K562 (cell line): ENCODE data around the gene LAPTM5. TPM values are rescaled to one million over a fixed set of nuclear protein-coding genes. Genes with fewer than 3 reads are reported as not detected.

Experiments
- ATAC-seq: fragments of 200-7000 bp; cut with Tn5 transposase; 3 replicates; pipeline ENCODE4 v1.9.1; 2020; ENCODE audit warnings: moderate library complexity
- BruUV-seq: library from RNA; stranded (reverse); fragments of 400-500 nt; replicated peaks from 2 replicates; lab custom pipeline; 2021; lab: Mats Ljungman, UMichigan
- CTCF ChIA-PET: fragments of 300-600 bp; formaldehyde crosslinking; extraction: SDS; loops from one replicate; lab custom pipeline; 2021; ENCODE audit warnings: low intra/inter-chr PET ratio; lab: Yijun Ruan, JAX
- POLR2A ChIA-PET: fragments of 300-600, 350-650 bp; sonication (Branson Sonifier 250); formaldehyde crosslinking; extraction: SDS; loops from one replicate; lab custom pipeline; 2021; ENCODE audit warnings: antibody characterized with exemption, inconsistent platforms; lab: Yijun Ruan, JAX
- DNase-seq, 4 experiments: peaks; one replicate each; pipeline versions ENCODE4 v3.0.0 to v3.0.0-alpha.2; 2011 to 2018; ENCODE audit warnings: low spot score in 3 of 4, mixed read lengths in 3 of 4; ENCODE audit errors: extremely low read depth in 1 of 4
- FAIRE-seq: peaks from 2 replicates; lab custom pipeline; 2011; peaks lifted over from hg19 to GRCh38; lab: Jason Lieb, UNC
- H2AFZ ChIP-seq: 2 replicates; pipeline ENCODE4 v1.6.0; 2011; ENCODE audit warnings: low read depth, low read length, control low read depth, inconsistent platforms
- H3K27ac ChIP-seq: fragments of 200-600 bp; 3 replicates; pipeline ENCODE4 v1.8.0; 2011; ENCODE audit warnings: low read depth, mild to moderate bottlenecking, control low read depth, inconsistent platforms, low read length, moderate library complexity, mixed read lengths; ENCODE audit errors: extremely low read depth
- H3K27me3 ChIP-seq, 2 experiments: fragments of 300-600 bp in 1 of 2; 2 replicates in 1 of 2; 3 replicates in 1 of 2; pipeline versions ENCODE4 v1.6.0 to v1.8.0; 2011; ENCODE audit warnings: inconsistent platforms in 2 of 2, low read length in 2 of 2, mild to moderate bottlenecking in 1 of 2, mixed read lengths in 1 of 2, moderate library complexity in 1 of 2; ENCODE audit not compliant: control insufficient read depth in 2 of 2, insufficient read depth in 2 of 2
- H3K36me3 ChIP-seq: fragments of 300-600 bp; 3 replicates; pipeline ENCODE4 v1.8.0; 2011; ENCODE audit warnings: mild to moderate bottlenecking, low read length, inconsistent platforms; ENCODE audit not compliant: control insufficient read depth, insufficient read depth
- H3K4me1 ChIP-seq, 2 experiments: fragments of 200-600 bp in 1 of 2; replicated peaks in 1 of 2; 2 replicates in 1 of 2; 3 replicates in 1 of 2; pipeline versions ENCODE4 v1.5.1 to v1.8.0; 2011; ENCODE audit warnings: inconsistent platforms in 2 of 2, low read length in 2 of 2, mild to moderate bottlenecking in 1 of 2, mixed read lengths in 1 of 2, moderate library complexity in 1 of 2; ENCODE audit not compliant: control insufficient read depth in 2 of 2, insufficient read depth in 2 of 2
- H3K4me2 ChIP-seq: 2 replicates; pipeline ENCODE4 v1.6.1; 2011; ENCODE audit warnings: low read length, control low read depth, inconsistent platforms, mixed read lengths; ENCODE audit not compliant: insufficient read depth
- H3K4me3 ChIP-seq: fragments of 200-600 bp; sonication (generic), shearing (Covaris generic); 2 replicates; pipeline ENCODE4 v1.5.1; 2016; ENCODE audit warnings: control low read depth, inconsistent platforms
- H3K79me2 ChIP-seq: fragments of 200-600 bp; 3 replicates; pipeline ENCODE4 v1.8.0; 2011; ENCODE audit warnings: low read length, inconsistent platforms; ENCODE audit not compliant: control insufficient read depth, insufficient read depth
- H3K9ac ChIP-seq, 2 experiments: 2 replicates each; pipeline versions ENCODE4 v1.6.0 to v1.6.1; 2011; ENCODE audit warnings: low read depth in 2 of 2, low read length in 2 of 2, control low read depth in 1 of 2, inconsistent platforms in 1 of 2, mild to moderate bottlenecking in 1 of 2, mixed read lengths in 1 of 2; ENCODE audit not compliant: insufficient read depth in 1 of 2
- H3K9me1 ChIP-seq: one replicate; pipeline ENCODE4 v1.6.0; 2011; ENCODE audit warnings: inconsistent platforms, mild to moderate bottlenecking, low read length, moderate library complexity; ENCODE audit not compliant: control insufficient read depth, insufficient read depth
- H3K9me3 ChIP-seq: replicated peaks from 2 replicates; pipeline ENCODE4 v1.5.1; 2011; ENCODE audit warnings: low read depth, low read length, inconsistent platforms; ENCODE audit not compliant: control insufficient read depth, insufficient read depth
- H4K20me1 ChIP-seq: replicated peaks from 2 replicates; pipeline ENCODE4 v1.6.1; 2011; ENCODE audit warnings: low read length, inconsistent platforms, mixed read lengths; ENCODE audit not compliant: control insufficient read depth, insufficient read depth
- HMG20A ChIP-seq: fragments of 450-650 bp; formaldehyde crosslinking; conservative IDR thresholded peaks from 2 replicates; pipeline ENCODE4 v1.4.0; 2020; ENCODE audit warnings: mild to moderate bottlenecking, mixed read lengths
- KAT7 ChIP-seq: sonication (generic); formaldehyde crosslinking; IDR thresholded peaks from 2 replicates; pipeline ENCODE4 v1.8.0; 2022; ENCODE audit warnings: missing genetic modification reagents, mild to moderate bottlenecking, borderline replicate concordance
- NEUROD1 ChIP-seq: fragments of 150-350 bp; IDR thresholded peaks from 2 replicates; pipeline ENCODE4 v1.6.1; 2014; ENCODE audit warnings: borderline replicate concordance, low read length, low read depth; ENCODE audit not compliant: partially characterized antibody
- SAP30 ChIP-seq: fragments of 200-600 bp; sonication (generic); IDR thresholded peaks from 2 replicates; pipeline ENCODE4 v1.6.1; 2012; ENCODE audit warnings: borderline replicate concordance, low read depth, mild to moderate bottlenecking, moderate library complexity, low read length, control low read depth, inconsistent platforms; ENCODE audit not compliant: insufficient read depth, poor library complexity, severe bottlenecking
- SMARCA5 ChIP-seq: fragments of 450-650 bp; IDR thresholded peaks from 2 replicates; pipeline ENCODE4 v1.6.1; 2016
- TBP ChIP-seq: optimal IDR thresholded peaks from 2 replicates; pipeline ENCODE3; 2011; ENCODE audit warnings: low read depth, low read length, improper control_type of control experiment
- TSC22D4 ChIP-seq: fragments of 450-650 bp; IDR thresholded peaks from 2 replicates; pipeline ENCODE4 v1.6.1; 2016; ENCODE audit warnings: missing genetic modification characterization, missing biosample characterization, control low read depth
- ZBTB1 ChIP-seq: sonication (generic); formaldehyde crosslinking; IDR thresholded peaks from 2 replicates; pipeline ENCODE4 v1.8.1; 2023; ENCODE audit warnings: missing genetic modification reagents, low read depth, mild to moderate bottlenecking, borderline replicate concordance
- ZNF143 ChIP-seq: sonication (generic); formaldehyde crosslinking; IDR thresholded peaks from 2 replicates; pipeline ENCODE4 v1.9.0; 2022; ENCODE audit warnings: mild to moderate bottlenecking, missing genetic modification reagents
- ZNF77 ChIP-seq: fragments of 250-450 bp; sonication (Bioruptor Pico); IDR thresholded peaks from 2 replicates; pipeline ENCODE4 v1.5.0; 2020
- WGBS: fragments of 100-300 bp; shearing (Covaris generic); methylation state at CpG from one replicate; pipeline ENCODE4 v1.1.6; 2016; ENCODE audit warnings: low coverage, mixed read lengths; ENCODE audit not compliant: insufficient coverage; ENCODE audit errors: missing lambda C conversion rate; 5-methylcytosine and 5-hydroxymethylcytosine counted together
- in situ Hi-C: fragments of 300-500 bp; cut with MboI; formaldehyde crosslinking; loops from 4 replicates; pipeline ENCODE4 v1.15.0; 2018; ENCODE audit warnings: inconsistent platforms, mixed read lengths
- intact Hi-C: fragments of 100-400 bp; cut with micrococcal nuclease; formaldehyde crosslinking; loops from 2 replicates; pipeline ENCODE4 v1.14.2; 2022
- polyA plus RNA-seq, 8 experiments: library from polyadenylated mRNA; depleted of rRNA in 4 of 8; stranded (reverse) in 5 of 8; unstranded in 3 of 8; fragments of >200 nt; fragmentation: Nextera tagmentation in 2 of 8; fragmentation: Illumina TruSeq in 1 of 8; extraction: Ambion mirVana in 2 of 8; extraction: Trizol in 1 of 8; gene quantifications; 2 replicates each; pipeline versions ENCODE4 v1.2.1 to v1.2.3, GENCODE V29; 2011 to 2014; ENCODE audit warnings: inconsistent platforms in 1 of 8, missing spikeins in 1 of 8
- total RNA-seq, 7 experiments: library from RNA; depleted of rRNA in 6 of 7; stranded (reverse); fragments of >200 nt in 6 of 7; fragmentation: Illumina TruSeq in 2 of 7; extraction: Trizol in 2 of 7; gene quantifications; 2 replicates each; pipeline versions ENCODE4 v1.2.1 to v1.2.3, GENCODE V29; 2011 to 2021; ENCODE audit warnings: low replicate concordance in 1 of 7

LAPTM5 gene
- total and polyA plus RNA-seq, 9 of the 15 experiments (the other 6 are each of a cell fraction or from before 2014, with no cell fraction given): 2.4 to 47.3 (median 20.3) TPM

- H3K4me3 ChIP-seq: no peak overlapping the region
These were observed 4.5 kb downstream of the LAPTM5 start for GRCh38 chr1:30753118-30753517.

DNA sequence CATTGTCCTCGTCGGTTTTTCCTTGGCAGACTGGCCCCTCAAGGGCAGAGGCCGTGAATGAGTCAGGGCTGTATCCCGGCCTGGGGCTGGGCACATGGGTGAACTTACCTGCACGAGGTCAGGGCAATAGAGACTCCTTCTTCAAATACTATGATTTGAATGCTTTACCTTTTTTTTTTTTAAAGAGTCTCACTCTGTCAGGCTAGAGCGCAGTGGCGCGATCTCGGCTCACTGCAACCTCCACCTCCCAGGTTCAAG lies 5.0 kb downstream of the LAPTM5 start:
- POLR2A ChIA-PET: interaction anchor here (0.6 to 1.5 kb wide), 2 partner anchors 9 to 22 kb away, joined by 3 to 5 read pairs; no protein-coding TSS in a partner anchor
- intact Hi-C loops: no loop called here

More at GRCh38 chr1:30753118-30753517, 4.5 kb downstream of the LAPTM5 start:
- Histone ChIP-seq H3K9me1 (peaks cover 2% of the 10 kb centered on the region), H3K9me3 (no peaks in the 10 kb centered on the region), H3K9ac (no peak overlapping the region), H3K27me3 (no peaks in the 10 kb centered on the region), H3K4me1 (peaks cover 47 to 55% of the 10 kb centered on the region in 2 experiments), H3K36me3 (no peaks in the 10 kb centered on the region), H2AFZ (0 out of 2 replicates have a peak overlapping the region, but pooled peaks have one; percentile 33), H3K4me2 (no peak overlapping the region), H4K20me1 (no peaks in the 10 kb centered on the region), H3K27ac (no peak overlapping the region), H3K79me2 (peaks cover 21% of the 10 kb centered on the region; the same call in 2 of the 3 replicates)
- ATAC-seq (no peak), DNase-seq (no peak), FAIRE-seq (no peak)
- in situ Hi-C loops (no loop called here), intact Hi-C loops (no loop called here)
- no TSS peak for BruUV-seq
- WGBS: 76% methylated on average over 3 of the region's 3 CpGs
- TF ChIP-seq SAP30: no peak
- TF ChIP-seq HMG20A: no peak
- no peak for TF ChIP-seq NEUROD1
- 0 out of 2 replicates have a peak, but pooled peaks have one; percentile 35 for TF ChIP-seq KAT7 (CRISPR knock-in tag)
- TF ChIP-seq ZNF143 (CRISPR knock-in tag): no peak
- TF ChIP-seq ZNF77 (CRISPR knock-in tag): no peak
- TF ChIP-seq TSC22D4: no peak
- ChIA-PET POLR2A (interaction anchor here (0.5 to 1.8 kb wide), 4 partner anchors 10 to 542 kb away, joined by 3 to 4 read pairs (median 3); no protein-coding TSS in a partner anchor), CTCF (no interaction called here)

More for the DNA sequence above, 5.0 kb downstream of the LAPTM5 start:
- H3K4me3 ChIP-seq: no peak overlapping the region
- WGBS: 77% methylated on average over 9 of the region's 9 CpGs
- no peak overlapping the region for H2AFZ ChIP-seq
- no TSS peak for BruUV-seq
- no peak for TF ChIP-seq ZBTB1 (CRISPR knock-in tag)
- TF ChIP-seq SMARCA5: no peak
- no peak for TF ChIP-seq TBP
- no peaks in the 10 kb centered on the region for H4K20me1 ChIP-seq
- CTCF ChIA-PET: no interaction called here
- 0 out of 4 replicates have a peak overlapping the region, but pooled peaks of 1 of the 2 experiments have one; percentile 2 for H3K9ac ChIP-seq
- H3K4me1 ChIP-seq: peaks cover 41 to 55% of the 10 kb centered on the region in 2 experiments
- H3K79me2 ChIP-seq: peaks cover 20% of the 10 kb centered on the region; the same call in 2 of the 3 replicates
- ATAC-seq (no peak), FAIRE-seq (no peak), DNase-seq (no peak)
- H3K27me3 ChIP-seq: no peaks in the 10 kb centered on the region
- H3K9me1 ChIP-seq: peaks cover 2% of the 10 kb centered on the region
- no peaks in the 10 kb centered on the region for H3K9me3 ChIP-seq
- no peak overlapping the region for H3K4me2 ChIP-seq
- no peaks in the 10 kb centered on the region for H3K36me3 ChIP-seq
- in situ Hi-C loops: no loop called here
- no peak overlapping the region for H3K27ac ChIP-seq
